ENCODE measurements around the gene CCDC122.

- TF ChIP-seq CTCF (IDR thresholded peaks at IDR 0.05) = no peak
- TF ChIP-seq ELF4 (CRISPR knock-in tag; IDR thresholded peaks at IDR 0.05; ENCODE audit: low read depth) = no peak
- TF ChIP-seq TCF7 (CRISPR knock-in tag; IDR thresholded peaks at IDR 0.05; ENCODE audit: low read depth) = no peak
- no peak for TF ChIP-seq TEAD4 (CRISPR knock-in tag; IDR thresholded peaks at IDR 0.05)
- TF ChIP-seq PREB (CRISPR knock-in tag; IDR thresholded peaks at IDR 0.05; ENCODE audit: borderline replicate concordance) = no peak
- no peak for TF ChIP-seq FOXJ3 (CRISPR knock-in tag; IDR thresholded peaks at IDR 0.05; ENCODE audit: borderline replicate concordance)
- no peak for TF ChIP-seq USF2 (CRISPR knock-in tag; IDR thresholded peaks at IDR 0.05)
- TF ChIP-seq ZNF532 (CRISPR knock-in tag; IDR thresholded peaks at IDR 0.05; ENCODE audit: borderline replicate concordance) = no peak
- no peak for TF ChIP-seq SMAD3 (CRISPR knock-in tag; IDR thresholded peaks at IDR 0.05; ENCODE audit: borderline replicate concordance)
- TF ChIP-seq MAX (CRISPR knock-in tag; IDR thresholded peaks at IDR 0.05) = no peak
- TF ChIP-seq ERG (CRISPR knock-in tag; IDR thresholded peaks at IDR 0.05) = no peak
Measured at GRCh38 chr13:43884222-43884621, 4.7 kb upstream of the CCDC122 start.

All from WTC11 (cell line).